HG03571 (cell line): ENCODE measurements around the gene COL15A1.

ENCODE experiments used
- ATAC-seq: cut with Tn5 transposase; IDR thresholded peaks from one replicate; pipeline ENCODE4 v1.9.1; 2021; ENCODE audit not compliant: unreplicated experiment

The COL15A1 gene

DNA sequence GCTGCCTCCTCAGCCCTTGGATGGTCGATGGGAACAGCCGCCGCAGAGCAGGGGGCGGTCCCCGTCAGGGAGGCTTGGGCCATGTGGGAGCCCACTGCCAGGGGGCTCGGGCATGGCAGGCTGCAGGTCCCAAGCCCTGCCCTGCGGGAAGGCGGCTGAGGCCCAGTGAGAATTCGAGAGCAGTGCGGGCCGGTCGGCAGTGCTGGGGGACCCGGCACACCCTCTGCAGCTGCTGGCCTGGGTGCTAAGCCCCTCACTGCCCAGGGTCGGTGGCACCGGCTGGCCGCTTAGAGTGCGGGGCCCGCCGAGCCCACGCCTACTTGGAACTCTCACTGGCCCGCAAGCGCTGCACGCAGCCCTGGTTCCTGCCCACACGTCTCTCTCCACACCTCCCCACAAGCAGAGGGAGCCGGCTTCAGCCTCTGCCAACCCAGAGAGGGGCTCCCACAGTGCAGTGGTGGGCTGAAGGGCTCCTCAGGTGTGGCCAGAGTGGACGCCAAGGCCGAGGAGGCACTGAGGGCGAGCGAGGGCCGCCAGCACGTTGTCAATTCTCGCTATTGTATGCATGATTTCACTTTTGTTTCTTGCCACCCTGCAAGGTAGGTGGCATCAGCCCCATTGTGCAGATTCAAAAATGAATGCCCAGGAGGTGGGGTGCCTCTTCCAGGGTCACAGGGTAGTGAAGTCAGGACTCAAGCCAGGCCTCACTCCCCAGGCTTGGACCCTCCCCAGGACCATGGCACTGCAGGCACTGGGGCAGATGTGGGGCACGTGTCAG is 48.6 kb downstream of the COL15A1 start:
- ATAC-seq, result no peak

DNA sequence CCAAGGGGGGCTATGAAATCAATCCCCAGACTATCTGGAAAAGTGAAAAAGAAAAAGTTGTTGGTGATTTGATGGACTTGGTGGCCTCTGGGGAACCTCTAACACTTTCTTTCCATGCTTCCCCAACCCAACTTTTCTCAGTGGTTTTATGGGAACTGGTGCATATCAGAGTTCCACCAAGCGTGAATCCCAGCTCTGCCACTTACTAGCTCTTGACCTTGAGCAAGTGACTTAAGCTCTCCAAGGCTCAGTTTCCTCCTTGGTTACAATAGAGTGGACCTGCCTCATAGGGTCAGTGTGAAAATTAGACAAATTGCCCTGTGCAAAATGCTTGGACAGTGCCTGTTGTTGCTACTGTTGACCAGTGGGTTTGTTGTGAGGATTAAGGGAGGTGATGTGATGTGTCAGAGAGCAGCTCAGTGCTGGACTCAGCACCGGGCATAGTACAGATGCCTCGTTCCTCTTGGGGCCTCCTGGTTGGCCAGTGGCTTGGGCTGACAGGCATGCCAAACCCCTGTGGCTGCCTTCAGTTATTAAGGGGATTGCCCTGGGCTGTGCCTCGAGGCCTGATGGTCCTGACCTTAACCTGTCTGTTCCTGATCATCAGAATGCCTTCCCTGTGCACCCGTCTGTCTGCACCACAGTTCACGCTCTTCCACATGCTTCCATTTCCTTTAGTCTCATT is 49.3 kb downstream of the COL15A1 start:
- no peak for ATAC-seq

DNA sequence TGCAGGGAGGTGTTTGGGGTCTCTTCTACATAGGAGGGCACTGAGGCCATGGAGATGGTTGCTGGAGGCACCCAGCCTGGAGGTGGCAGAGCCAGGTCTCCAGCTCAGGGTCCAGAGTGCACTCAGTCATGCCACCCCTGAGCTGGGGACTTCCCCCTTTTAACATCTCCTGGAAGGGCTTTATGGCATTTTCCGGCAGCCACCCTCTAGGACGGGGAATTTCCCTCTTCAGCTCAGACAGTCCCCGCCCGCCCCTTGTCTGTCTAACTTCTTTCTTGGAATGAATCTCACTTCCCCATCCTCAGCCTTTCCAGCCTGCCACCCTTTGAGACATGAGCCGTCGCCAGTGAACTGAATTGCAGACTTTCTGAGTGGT is 49.9 kb downstream of the COL15A1 start:
- no peak for ATAC-seq

GRCh38 chr9:98994172-98995058 is 50.7 kb downstream of the COL15A1 start:
- ATAC-seq, result no peak

DNA sequence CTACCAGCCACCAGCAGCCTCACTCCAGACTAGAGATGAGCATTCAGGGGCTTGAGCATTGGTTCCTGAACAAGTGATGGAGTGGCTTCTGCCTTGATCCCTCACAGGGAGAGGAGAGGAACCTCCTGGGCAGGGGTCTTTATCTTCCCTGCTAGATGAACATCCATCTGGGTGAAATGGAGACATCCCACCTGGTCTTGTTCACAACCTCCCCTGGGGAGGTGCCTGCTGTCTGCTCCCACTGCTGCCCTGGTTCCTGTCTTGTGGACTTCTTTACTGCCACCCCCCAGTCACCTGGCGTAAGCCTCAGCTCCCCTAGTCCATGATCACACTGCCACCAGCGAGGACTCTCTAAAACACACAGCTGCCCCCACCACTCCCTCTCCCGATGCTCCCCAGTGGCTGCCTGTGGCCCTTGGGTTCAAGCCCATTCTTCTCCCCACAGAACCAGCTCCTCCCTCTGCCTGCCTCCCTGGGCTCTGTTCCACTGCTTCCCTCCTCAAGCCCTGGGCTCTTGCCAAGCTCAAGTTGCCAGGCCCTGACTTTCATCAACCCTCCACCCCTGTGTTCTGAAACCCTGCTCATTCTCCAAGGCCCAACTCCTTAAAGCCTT is 51.5 kb downstream of the COL15A1 start:
- no peak for ATAC-seq

- no peak for ATAC-seq
These were observed 52.3 kb downstream of the COL15A1 start for GRCh38 chr9:98995971-98996504.

- ATAC-seq, result no peak
These were observed 53.9 kb downstream of the COL15A1 start for GRCh38 chr9:98997604-98998003.

- ATAC-seq, result no peak
These were observed 54.9 kb downstream of the COL15A1 start for GRCh38 chr9:98998441-98999151.

GRCh38 chr9:98999152-98999525 is 55.4 kb downstream of the COL15A1 start:
- no peak for ATAC-seq

- no peak for ATAC-seq
These were observed 57.0 kb downstream of the COL15A1 start for GRCh38 chr9:99000476-99001395.

DNA sequence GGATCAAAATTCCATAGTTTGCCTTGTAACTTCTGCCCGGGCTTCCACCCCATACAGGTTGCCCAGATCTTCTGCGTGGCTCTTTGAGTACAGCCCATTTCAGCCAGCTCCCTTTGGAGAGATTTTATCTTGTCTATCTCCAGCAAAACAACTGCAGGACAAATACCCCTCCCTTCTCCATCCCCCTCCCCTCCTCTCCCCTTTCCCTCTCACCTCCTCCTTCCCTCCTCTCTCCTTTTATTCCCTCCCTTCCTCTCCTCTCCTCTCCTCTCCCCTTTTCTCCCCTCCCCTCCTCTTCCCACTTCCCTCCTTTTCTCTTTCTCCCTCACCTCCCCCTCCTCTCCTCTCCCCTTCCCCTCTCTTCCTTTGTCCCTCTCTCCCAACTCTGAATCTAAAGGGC is 58.2 kb downstream of the COL15A1 start:
- no peak for ATAC-seq

GRCh38 chr9:99002706-99003105 is 59.0 kb downstream of the COL15A1 start:
- ATAC-seq, result no peak

DNA sequence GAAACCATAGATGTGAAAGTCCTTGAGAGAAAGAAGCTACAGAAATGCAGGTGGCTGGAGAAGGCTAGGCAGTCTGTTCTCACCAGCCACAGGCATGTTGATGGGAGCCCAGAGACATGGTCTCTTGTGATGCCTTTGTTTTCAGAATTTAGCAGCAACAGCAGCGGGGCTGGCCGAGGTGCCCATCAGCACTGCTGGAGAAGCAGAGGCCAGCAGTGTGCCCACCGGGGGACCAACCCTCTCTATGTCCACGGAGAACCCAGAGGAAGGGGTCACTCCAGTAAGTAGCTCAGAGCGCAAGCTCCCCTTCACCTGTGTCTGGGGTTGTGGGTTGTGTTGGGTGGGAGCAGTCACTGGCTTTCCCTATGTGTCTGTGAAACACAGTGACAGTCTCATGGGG is 59.6 kb downstream of the COL15A1 start:
- ATAC-seq, result no peak

- no peak for ATAC-seq
These were observed 60.4 kb downstream of the COL15A1 start for GRCh38 chr9:99004115-99004514.

GRCh38 chr9:99004717-99005460 is 61.2 kb downstream of the COL15A1 start:
- no peak for ATAC-seq

DNA sequence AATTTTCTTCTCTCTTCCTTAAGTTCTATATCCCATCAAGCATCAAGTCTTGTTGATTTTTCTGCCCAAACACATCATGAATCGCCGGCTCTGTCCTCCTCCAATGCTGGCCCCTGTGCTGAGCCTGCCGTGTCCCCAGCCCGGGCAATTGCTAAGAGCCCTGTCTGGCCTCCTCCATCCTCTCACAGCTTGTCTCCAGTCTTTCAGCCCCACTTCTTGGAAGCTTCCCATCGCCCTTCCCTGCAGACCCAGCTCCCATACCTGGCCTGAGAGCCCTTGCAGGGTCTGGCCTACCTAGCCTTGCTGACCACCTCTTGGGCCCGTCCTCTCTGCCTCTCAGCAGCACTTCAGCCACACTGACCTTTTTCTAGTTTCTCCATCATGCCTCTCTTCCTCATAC is 61.9 kb downstream of the COL15A1 start:
- ATAC-seq, result no peak

GRCh38 chr9:99006511-99006910 is 62.8 kb downstream of the COL15A1 start:
- ATAC-seq, result no peak

DNA sequence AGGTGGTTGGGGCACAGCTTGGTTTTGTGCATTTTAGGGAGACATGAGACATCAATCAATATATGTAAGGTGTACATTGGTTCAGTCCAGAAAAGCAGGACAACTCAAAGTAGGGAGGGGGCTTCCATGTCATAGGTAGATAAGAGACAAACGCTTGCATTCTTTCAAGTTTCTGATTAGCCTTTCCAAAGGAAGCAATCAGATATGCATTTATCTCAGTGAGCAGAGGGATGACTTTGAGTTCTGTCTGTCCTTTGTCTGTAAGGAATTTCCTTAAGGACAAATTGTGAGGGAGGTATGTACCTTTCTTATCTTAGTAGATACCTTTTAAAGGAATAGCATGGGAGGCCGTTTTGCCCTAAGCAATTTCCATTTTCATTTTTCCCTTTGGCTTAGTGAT is 63.3 kb downstream of the COL15A1 start:
- ATAC-seq, result no peak

GRCh38 chr9:99008203-99008602 is 64.5 kb downstream of the COL15A1 start:
- ATAC-seq, result no peak
